GM12873 (cell line): ENCODE measurements around the gene HCN3.

ENCODE experiments used
- CTCF ChIP-seq: IDR thresholded peaks from 2 replicates; pipeline ENCODE4 v1.5.1; 2012; ENCODE audit warnings: low read depth, mild to moderate bottlenecking, moderate library complexity, low read length, control low read depth; ENCODE audit not compliant: insufficient read depth; ENCODE audit errors: missing control alignments

Gene HCN3

GRCh38 chr1:155334962-155335361, 57.7 kb downstream of the HCN3 start:
- TF ChIP-seq CTCF = no peak
